Measurements from ENCODE around the gene LMBR1.
"Not testable (repeated sequence)": the region's sequence is repeated elsewhere in the genome, so short reads cannot be mapped to it uniquely, and the experiment has no call there.

LMBR1 gene

DNA sequence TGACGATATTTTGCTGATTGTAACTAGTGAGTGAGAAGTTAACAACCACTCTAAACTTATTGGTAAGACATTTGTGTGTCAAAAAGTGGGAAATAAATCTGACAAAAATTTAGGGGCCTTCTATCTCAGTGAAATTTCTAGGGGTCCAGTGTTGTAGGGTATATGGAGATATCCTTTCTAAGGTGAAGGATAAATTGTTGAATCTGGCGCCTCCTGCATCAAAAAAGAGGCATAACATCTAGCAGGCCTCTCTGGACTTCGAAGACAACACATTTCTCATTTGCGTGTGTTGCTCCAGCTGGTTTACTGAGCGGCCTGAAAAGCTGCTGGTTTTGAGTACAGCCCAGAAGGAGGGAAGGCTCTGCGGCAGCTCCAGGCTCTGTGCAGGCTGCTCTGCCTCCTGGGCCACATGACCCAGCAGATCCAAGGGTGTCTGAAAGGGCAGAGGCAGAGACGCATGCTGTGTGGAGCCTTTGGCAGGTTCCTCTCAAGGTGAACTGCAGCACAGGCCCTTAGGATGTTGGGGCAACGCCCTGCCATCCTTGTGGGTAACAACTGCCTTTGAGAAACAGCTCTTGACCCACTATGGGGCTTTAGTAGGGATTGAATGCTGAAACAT, 72.4 kb downstream of the LMBR1 start:
- Mint-ChIP-seq H3K9me3 (no peaks in the 10 kb centered on the region), H3K4me3 (no peak overlapping the region), H3K27ac (no peak overlapping the region), H3K4me1 (ENCODE audit: low read depth) (no peaks in the 10 kb centered on the region), H3K36me3 (ENCODE audit: low read depth) (peaks cover 39% of the 10 kb centered on the region), H3K27me3 (no peaks in the 10 kb centered on the region)
- DNase-seq = no peak

DNA sequence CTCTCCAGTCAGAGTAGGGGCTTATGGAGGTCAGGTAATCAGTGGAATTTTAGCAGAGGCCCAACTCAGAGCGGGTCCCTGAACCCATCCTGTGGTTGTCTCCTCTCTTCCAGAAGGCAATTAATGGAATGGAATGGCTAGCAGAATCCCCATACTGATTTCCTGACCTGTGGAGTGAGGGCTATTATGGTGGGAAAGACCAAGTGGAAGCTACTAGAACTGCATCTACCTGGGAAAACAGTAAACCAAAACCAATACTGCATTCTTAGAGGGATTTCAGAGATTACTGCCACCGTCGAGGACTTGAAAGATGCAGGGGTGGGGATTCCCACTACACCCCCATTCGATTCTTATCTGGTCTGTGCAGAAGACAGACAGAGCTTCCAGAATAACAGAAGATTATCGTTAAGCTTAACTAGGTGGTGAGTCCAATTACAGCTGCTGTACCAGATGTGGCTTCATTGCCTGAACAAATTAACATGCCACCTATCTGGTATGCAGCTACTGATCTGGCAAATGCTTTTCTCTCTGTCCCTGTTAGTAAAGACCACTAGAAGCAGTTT, 73.2 kb downstream of the LMBR1 start:
- no peaks in the 10 kb centered on the region for H3K9me3 Mint-ChIP-seq
- H3K4me3 Mint-ChIP-seq = no peak overlapping the region
- no peaks in the 10 kb centered on the region for H3K27me3 Mint-ChIP-seq
- peaks cover 37% of the 10 kb centered on the region for H3K36me3 Mint-ChIP-seq (ENCODE audit: low read depth)
- no peaks in the 10 kb centered on the region for H3K4me1 Mint-ChIP-seq (ENCODE audit: low read depth)
- DNase-seq = no peak
- H3K27ac Mint-ChIP-seq = no peak overlapping the region

DNA sequence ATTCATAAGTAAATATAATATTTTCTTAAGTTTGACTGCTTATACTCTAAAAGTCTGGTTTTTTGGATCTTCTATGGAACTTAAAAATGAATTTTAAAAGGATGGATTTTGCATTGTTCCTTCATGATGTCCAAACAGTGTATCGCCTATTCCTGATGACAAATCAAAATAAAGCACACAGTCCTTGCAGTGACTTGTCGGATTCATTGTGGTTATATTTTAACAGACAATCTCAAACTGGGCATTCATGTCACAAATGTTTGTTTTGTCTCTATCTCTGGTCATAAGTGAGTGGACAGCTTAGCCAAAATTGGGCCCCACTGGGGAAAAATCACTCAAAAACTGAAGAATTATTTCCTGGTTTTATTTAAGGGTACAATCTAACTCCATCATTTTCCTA, 74.8 kb downstream of the LMBR1 start:
- no peaks in the 10 kb centered on the region for H3K4me1 Mint-ChIP-seq (ENCODE audit: low read depth)
- H3K36me3 Mint-ChIP-seq (ENCODE audit: low read depth) = peaks cover 37% of the 10 kb centered on the region
- H3K4me3 Mint-ChIP-seq = no peak overlapping the region
- H3K27ac Mint-ChIP-seq = no peak overlapping the region
- no peak for DNase-seq
- H3K27me3 Mint-ChIP-seq = no peaks in the 10 kb centered on the region
- H3K9me3 Mint-ChIP-seq = no peaks in the 10 kb centered on the region

DNA sequence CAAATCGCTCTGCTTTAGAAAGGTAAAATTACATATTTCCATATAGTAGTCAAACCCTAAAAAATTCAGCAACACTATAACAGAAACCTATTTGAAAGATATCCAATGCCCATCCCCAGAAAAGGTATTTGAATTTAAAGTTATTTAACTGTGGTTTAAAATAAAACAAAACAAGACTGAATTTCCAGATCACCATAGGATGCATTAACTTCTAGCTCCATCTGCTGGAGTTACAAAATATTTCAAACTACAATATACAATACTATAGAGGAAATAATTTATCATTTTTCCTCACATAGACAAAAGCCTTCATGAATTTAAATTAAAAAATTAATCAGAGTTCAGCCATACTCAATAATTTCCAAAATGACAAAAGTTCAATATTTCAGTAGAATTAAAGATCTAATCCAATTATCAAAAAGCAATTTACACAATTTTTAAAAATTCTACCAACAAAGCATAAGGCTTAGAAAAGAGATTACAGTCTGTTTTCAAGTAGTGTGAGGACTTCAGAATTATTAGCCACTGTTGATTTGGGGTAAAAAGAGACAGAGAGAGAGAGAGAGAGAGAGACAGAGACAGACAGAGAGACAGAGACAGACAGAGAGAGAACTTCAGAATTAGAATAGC, 75.9 kb downstream of the LMBR1 start:
- H3K4me3 Mint-ChIP-seq = no peak overlapping the region
- DNase-seq = no peak

DNA sequence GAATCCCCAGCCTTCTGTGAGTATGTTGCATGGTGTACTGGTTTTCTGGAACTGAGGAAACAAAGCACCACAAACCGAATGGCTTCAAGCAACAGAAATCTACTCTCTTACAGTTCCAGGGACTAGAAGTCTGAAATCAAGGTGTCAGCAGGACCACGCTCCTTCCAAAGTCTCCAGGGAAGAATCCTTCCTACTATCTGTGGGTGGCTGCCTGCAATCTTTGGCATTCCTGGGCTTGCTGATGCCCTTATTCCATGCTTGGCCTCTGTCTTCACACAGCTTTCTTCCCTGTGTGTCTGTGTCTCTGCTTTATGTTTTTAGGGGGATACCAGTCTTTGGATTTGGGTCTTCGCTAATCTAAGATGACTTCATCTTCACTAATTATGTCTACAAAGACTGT, 81.3 kb downstream of the LMBR1 start:
- Mint-ChIP-seq H3K4me1 (ENCODE audit: low read depth) (peaks cover 1% of the 10 kb centered on the region), H3K27me3 (no peaks in the 10 kb centered on the region), H3K4me3 (no peak overlapping the region), H3K27ac (no peak overlapping the region), H3K9me3 (no peaks in the 10 kb centered on the region), H3K36me3 (ENCODE audit: low read depth) (peaks cover 44% of the 10 kb centered on the region)
- DNase-seq = no peak

More for the DNA sequence above, 75.9 kb downstream of the LMBR1 start:
- H3K9me3 Mint-ChIP-seq = no peaks in the 10 kb centered on the region
- no peaks in the 10 kb centered on the region for H3K4me1 Mint-ChIP-seq (ENCODE audit: low read depth)
- no peak overlapping the region for H3K27ac Mint-ChIP-seq
- H3K27me3 Mint-ChIP-seq = no peaks in the 10 kb centered on the region
- peaks cover 44% of the 10 kb centered on the region for H3K36me3 Mint-ChIP-seq (ENCODE audit: low read depth)

DNA sequence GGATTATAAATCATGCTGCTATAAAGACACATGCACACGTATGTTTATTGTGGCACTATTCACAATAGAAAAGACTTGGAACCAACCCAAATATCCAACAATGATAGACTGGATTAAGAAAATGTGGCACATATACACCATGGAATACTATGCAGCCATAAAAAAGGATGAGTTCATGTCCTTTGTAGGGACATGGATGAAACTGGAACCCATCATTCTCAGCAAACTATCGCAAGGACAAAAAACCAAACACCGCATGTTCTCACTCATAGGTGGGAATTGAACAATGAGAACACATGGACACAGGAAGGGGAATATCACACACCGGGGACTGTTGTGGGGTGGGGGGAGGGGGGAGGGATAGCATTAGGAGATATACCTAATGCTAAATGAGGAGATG, 89.3 kb downstream of the LMBR1 start:
- H3K4me3 Mint-ChIP-seq; DNase-seq; H3K27me3 Mint-ChIP-seq; H3K4me1 Mint-ChIP-seq (ENCODE audit: low read depth); H3K27ac Mint-ChIP-seq; H3K9me3 Mint-ChIP-seq: not testable (repeated sequence)
- H3K36me3 Mint-ChIP-seq (ENCODE audit: low read depth) = peaks cover 52% of the 10 kb centered on the region

DNA sequence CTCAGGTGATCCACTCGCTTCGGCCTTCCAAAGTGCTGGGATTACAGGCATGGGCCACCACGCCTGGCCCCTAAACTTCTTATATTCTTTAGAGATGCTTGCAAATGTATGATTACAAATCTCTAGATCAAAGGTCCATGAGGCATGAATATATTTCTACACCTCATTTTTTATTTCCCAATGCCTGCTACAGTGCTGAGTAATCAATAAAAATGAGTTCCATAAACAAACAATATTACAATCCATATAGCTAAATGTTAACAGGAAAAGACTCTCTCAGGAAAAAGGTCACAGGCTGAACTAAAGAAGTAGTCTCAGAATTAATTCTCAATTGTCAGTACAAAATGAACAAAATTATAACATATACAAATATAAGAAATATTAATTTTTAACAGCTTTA, 90.8 kb downstream of the LMBR1 start:
- H3K4me1 Mint-ChIP-seq (ENCODE audit: low read depth) = no peaks in the 10 kb centered on the region
- no peak for DNase-seq
- peaks cover 43% of the 10 kb centered on the region for H3K36me3 Mint-ChIP-seq (ENCODE audit: low read depth)
- H3K9me3 Mint-ChIP-seq = no peaks in the 10 kb centered on the region
- no peaks in the 10 kb centered on the region for H3K27me3 Mint-ChIP-seq
- no peak overlapping the region for H3K4me3 Mint-ChIP-seq
- H3K27ac Mint-ChIP-seq = no peak overlapping the region

DNA sequence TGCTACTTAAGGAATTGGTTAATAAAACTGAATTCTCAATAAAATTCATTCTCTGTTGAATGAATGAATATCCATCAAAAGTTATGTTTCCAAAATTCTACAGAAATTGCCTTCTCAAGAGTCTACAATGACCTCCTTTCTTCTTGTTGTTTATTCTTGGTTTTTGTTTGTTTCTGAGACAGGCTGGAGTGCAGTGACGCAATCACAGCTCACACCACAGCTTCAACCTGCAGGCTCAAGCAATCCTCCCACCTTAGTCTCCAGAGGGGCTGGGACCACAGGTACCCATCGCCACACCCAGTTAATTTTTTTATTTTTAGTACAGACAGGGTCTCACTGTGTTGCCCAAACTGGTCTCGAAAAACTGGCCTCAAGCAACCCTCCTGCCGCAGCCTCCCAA, 97.6 kb downstream of the LMBR1 start:
- Mint-ChIP-seq H3K4me1 (ENCODE audit: low read depth) (no peaks in the 10 kb centered on the region), H3K27me3 (no peaks in the 10 kb centered on the region), H3K27ac (no peak overlapping the region)

DNA sequence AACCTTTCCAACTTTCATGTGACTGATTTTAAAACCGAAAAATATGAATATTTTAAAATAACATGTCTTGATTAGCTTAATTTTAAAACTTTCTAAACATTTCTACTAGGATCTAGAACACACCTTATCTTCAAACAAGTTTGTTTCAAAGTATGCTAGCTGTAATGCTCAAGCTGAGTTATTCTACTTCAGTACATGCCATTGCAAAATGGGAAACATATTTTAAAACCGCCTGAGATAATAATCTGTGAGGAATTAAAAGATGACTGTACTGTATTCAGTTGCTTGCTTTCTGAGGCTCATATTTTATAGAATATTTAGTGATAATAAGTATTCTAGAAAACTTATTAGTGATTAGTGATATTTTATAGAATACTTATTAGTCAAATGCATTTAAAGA, 99.6 kb downstream of the LMBR1 start:
- no peaks in the 10 kb centered on the region for H3K4me1 Mint-ChIP-seq (ENCODE audit: low read depth)
- no peak overlapping the region for H3K4me3 Mint-ChIP-seq
- H3K9me3 Mint-ChIP-seq = no peaks in the 10 kb centered on the region
- DNase-seq = no peak
- peaks cover 37% of the 10 kb centered on the region for H3K36me3 Mint-ChIP-seq (ENCODE audit: low read depth)
- no peak overlapping the region for H3K27ac Mint-ChIP-seq
- no peaks in the 10 kb centered on the region for H3K27me3 Mint-ChIP-seq

More for the DNA sequence above, 97.6 kb downstream of the LMBR1 start:
- H3K36me3 Mint-ChIP-seq (ENCODE audit: low read depth) = peaks cover 44% of the 10 kb centered on the region
- DNase-seq = no peak
- no peaks in the 10 kb centered on the region for H3K9me3 Mint-ChIP-seq
- no peak overlapping the region for H3K4me3 Mint-ChIP-seq

DNA sequence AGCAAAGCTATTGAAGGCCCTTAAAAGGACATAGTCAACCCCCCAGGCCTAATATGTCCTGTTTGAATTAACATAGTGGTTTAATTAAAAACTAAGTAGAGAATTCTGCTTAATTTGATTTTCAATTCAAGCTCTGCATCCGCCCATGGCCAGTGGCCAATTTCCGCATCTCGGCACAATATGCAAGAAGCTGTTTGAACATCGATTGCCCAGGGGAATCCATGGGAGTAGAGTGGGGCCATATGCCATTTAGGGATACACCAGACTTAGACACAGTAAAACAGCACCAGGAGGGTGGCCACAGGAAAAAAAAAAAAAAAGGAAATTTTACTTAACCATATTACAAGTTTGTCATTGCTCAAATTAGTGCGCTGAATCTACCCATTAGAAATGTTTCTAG, 100.4 kb downstream of the LMBR1 start:
- Mint-ChIP-seq H3K4me1 (ENCODE audit: low read depth) (no peaks in the 10 kb centered on the region), H3K9me3 (no peaks in the 10 kb centered on the region), H3K27ac (no peak overlapping the region), H3K36me3 (ENCODE audit: low read depth) (peaks cover 39% of the 10 kb centered on the region), H3K4me3 (no peak overlapping the region), H3K27me3 (no peaks in the 10 kb centered on the region)
- no peak for DNase-seq

DNA sequence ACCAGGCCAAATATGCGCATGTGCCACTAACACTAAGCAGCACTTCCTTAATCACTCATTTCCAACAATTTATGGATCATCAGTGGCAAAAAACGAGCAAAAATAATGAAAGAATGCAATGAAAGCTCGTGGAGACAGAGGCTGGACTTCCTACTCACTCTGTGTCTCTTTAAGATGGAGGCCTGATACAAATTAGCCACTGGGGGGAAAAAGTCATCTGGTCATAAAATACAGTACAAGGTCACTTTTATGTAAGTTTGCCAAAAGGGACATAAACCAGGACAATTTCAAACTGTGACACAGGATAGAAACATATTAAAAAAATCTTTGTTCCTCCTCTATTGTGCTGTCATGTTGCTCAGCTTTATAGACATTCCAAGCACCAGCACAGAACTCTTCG, 101.7 kb downstream of the LMBR1 start:
- peaks cover 38% of the 10 kb centered on the region for H3K36me3 Mint-ChIP-seq (ENCODE audit: low read depth)
- DNase-seq = no peak

DNA sequence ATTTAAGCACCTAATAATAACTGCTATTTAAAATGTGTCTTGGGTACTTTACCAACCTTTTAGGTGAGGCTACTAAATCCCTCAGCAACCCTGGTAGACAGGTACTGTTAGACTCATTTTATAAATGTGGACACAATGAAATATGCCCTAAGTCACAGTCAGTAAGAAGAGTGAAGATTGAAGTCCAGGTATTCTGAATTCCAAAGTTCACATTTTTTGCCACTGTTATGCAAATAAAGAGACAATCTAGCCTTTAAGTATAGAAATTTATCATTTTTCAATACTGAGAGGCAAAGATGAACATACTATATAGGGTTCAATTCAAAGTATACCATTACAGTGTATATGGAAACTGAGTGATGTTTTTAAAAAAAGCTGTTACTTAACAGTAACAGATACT, 102.7 kb downstream of the LMBR1 start:
- Mint-ChIP-seq H3K4me3 (no peak overlapping the region), H3K9me3 (no peaks in the 10 kb centered on the region), H3K27me3 (no peaks in the 10 kb centered on the region), H3K4me1 (ENCODE audit: low read depth) (no peaks in the 10 kb centered on the region), H3K36me3 (ENCODE audit: low read depth) (peaks cover 31% of the 10 kb centered on the region), H3K27ac (no peak overlapping the region)
- DNase-seq = no peak

More for the DNA sequence above, 101.7 kb downstream of the LMBR1 start:
- no peaks in the 10 kb centered on the region for H3K27me3 Mint-ChIP-seq
- H3K4me1 Mint-ChIP-seq (ENCODE audit: low read depth) = no peaks in the 10 kb centered on the region
- H3K9me3 Mint-ChIP-seq = no peaks in the 10 kb centered on the region
- no peak overlapping the region for H3K27ac Mint-ChIP-seq
- no peak overlapping the region for H3K4me3 Mint-ChIP-seq

DNA sequence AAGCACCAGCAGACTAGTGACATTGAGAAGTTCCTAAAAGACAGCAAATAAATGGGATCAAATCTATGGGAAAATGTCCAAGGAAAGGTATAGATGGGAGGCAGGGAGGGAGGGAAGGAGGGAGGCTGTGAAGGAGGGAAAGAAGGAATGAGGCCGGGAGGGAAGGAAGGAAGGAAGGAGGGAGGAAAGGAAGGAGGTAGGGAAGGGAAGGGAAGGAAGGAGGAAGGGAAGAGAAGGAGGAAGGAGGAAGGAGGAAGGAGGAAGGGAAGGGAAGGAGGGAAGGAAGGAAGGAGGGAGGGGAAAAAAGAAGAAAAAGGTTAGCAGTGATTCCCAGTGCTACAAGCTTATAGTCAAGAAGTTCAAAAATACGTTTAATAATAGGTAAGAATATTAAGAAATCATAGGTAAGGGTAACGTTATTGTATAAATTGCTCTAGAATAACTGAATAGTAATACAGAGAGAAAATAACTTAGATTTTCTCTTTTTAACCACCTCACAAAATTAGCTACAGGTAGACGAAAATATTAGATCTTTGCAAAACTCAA, 106.9 kb downstream of the LMBR1 start:
- H3K36me3 Mint-ChIP-seq (ENCODE audit: low read depth) = peaks cover 38% of the 10 kb centered on the region
- H3K27me3 Mint-ChIP-seq = no peaks in the 10 kb centered on the region
- H3K9me3 Mint-ChIP-seq = no peaks in the 10 kb centered on the region
- H3K4me3 Mint-ChIP-seq = no peak overlapping the region
- H3K4me1 Mint-ChIP-seq (ENCODE audit: low read depth) = peaks cover 11% of the 10 kb centered on the region
- no peak overlapping the region for H3K27ac Mint-ChIP-seq
- no peak for DNase-seq

DNA sequence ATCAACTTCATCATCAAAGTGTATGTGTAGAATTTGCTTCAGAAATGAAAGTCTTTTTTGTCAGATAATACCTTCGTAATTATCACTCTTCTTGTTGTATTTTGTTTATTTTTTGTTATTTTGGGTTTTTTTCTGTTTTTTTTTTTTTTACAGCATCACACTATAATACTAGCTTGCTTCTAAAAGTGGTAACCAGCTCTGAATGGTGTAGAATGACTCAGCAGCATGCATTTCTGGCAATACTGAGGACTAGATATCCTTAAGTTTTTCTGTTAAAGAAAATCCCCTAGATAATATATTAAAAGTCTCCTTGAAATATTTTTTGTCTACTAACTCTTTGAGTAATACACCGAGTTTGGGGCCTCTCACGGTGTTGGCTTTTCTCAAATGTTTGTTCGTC, 109.1 kb downstream of the LMBR1 start:
- peaks cover 36% of the 10 kb centered on the region for H3K36me3 Mint-ChIP-seq (ENCODE audit: low read depth)
- H3K27me3 Mint-ChIP-seq = no peaks in the 10 kb centered on the region
- no peak overlapping the region for H3K4me3 Mint-ChIP-seq
- peaks cover 25% of the 10 kb centered on the region for H3K4me1 Mint-ChIP-seq (ENCODE audit: low read depth)
- no peaks in the 10 kb centered on the region for H3K9me3 Mint-ChIP-seq
- H3K27ac Mint-ChIP-seq = no peak overlapping the region
- DNase-seq = no peak

DNA sequence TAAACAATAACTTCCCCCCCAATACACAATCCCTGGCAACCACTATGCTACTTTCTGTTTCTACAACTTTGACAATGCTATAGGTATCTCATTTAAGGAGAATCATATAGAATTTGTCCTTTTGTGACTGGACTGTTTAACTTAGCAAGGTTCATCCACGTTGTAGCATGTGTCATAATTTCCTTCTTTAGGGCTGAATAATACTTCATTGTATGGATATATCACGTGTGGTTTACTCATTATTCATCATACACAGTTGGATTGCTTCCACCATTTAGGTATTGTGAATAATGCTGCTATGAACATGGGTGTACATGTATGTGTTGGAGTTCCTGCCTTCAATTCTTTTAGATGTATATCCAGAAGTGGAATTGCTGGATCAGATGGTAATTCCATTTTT, 111.0 kb downstream of the LMBR1 start:
- no peaks in the 10 kb centered on the region for H3K9me3 Mint-ChIP-seq
- no peak for DNase-seq
- no peaks in the 10 kb centered on the region for H3K27me3 Mint-ChIP-seq
- H3K4me3 Mint-ChIP-seq = no peak overlapping the region
- no peak overlapping the region for H3K27ac Mint-ChIP-seq
- H3K36me3 Mint-ChIP-seq (ENCODE audit: low read depth) = peaks cover 36% of the 10 kb centered on the region
- peaks cover 44% of the 10 kb centered on the region for H3K4me1 Mint-ChIP-seq (ENCODE audit: low read depth)

Data from activated T-cell treated with anti-CD3 and anti-CD28 coated beads, Interleukin-2, amount 50 U/mL, for 24 hours (primary cell).